Measurements from ENCODE around the gene RPN2. TPM values are rescaled to one million over a fixed set of nuclear protein-coding genes. Genes with fewer than 3 reads are reported as not detected.

Gene RPN2
- total RNA-seq, 1 experiment from 2014 or later: 234 TPM

DNA sequence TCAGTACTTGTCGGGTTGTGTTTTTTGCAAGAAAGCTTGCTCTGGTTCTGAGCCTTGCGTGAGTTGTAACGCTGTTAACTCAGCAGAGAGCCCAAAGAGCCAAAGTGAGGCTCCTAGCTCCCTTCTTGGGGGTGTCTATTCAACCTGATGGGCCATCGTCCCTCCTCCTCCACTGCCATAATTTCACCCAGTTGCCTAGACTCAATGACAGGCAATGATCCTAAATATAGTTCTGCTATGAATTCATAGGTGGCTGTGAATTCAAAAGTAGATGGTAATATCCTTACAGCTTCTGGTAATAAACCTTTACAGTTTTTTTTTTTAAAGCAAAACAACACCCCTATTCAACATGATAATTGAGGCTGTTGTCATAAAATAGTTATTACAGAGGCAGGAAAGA, 43.0 kb downstream of the RPN2 start:
- H3K18ac ChIP-seq (ENCODE audit: insufficient read length, low read depth, low read length): no peak overlapping the region
- no peak overlapping the region for H2AK5ac ChIP-seq (ENCODE audit: insufficient read length, low read length)
- H3K9me3 ChIP-seq (ENCODE audit: control insufficient read depth, low read depth, low read length): no peaks in the 10 kb centered on the region
- no peak for DNase-seq
- H2BK12ac ChIP-seq (ENCODE audit: insufficient read length, low read depth, low read length): no peak overlapping the region
- H4K8ac ChIP-seq (replicated peaks; ENCODE audit: insufficient read length, low read depth, low read length): no peak overlapping the region
- H4K91ac ChIP-seq (ENCODE audit: insufficient read length, low read depth, low read length): no peak overlapping the region
- no peaks in the 10 kb centered on the region for H3K4me1 ChIP-seq (ENCODE audit: insufficient read depth, low read length)
- H3K27ac Mint-ChIP-seq: peak overlapping the region in 2 of 3 experiments; percentile 41 to 72; a peak in 4 of 7 replicates
- H3K56ac ChIP-seq (ENCODE audit: insufficient read length, low read depth, low read length): no peak overlapping the region
- H3K4me2 ChIP-seq (ENCODE audit: insufficient read depth, insufficient read length, low read length): no peak overlapping the region
- no peaks in the 10 kb centered on the region for H3K23me2 ChIP-seq (ENCODE audit: insufficient read length, low read depth, low read length, poor library complexity, severe bottlenecking)
- no peak overlapping the region for H3K14ac ChIP-seq (ENCODE audit: insufficient read depth, low read length)
- H2BK20ac ChIP-seq (ENCODE audit: low read depth, low read length, poor library complexity, severe bottlenecking): no peak overlapping the region
- no peak overlapping the region for H2BK120ac ChIP-seq (ENCODE audit: low read depth, low read length, poor library complexity, severe bottlenecking)
- no peak overlapping the region for H3T11ph ChIP-seq (ENCODE audit: low read length)
- no peak overlapping the region for H3K4me3 Mint-ChIP-seq
- H2BK15ac ChIP-seq (ENCODE audit: low read depth, low read length): no peak overlapping the region
- TF ChIP-seq, protein P1, sequence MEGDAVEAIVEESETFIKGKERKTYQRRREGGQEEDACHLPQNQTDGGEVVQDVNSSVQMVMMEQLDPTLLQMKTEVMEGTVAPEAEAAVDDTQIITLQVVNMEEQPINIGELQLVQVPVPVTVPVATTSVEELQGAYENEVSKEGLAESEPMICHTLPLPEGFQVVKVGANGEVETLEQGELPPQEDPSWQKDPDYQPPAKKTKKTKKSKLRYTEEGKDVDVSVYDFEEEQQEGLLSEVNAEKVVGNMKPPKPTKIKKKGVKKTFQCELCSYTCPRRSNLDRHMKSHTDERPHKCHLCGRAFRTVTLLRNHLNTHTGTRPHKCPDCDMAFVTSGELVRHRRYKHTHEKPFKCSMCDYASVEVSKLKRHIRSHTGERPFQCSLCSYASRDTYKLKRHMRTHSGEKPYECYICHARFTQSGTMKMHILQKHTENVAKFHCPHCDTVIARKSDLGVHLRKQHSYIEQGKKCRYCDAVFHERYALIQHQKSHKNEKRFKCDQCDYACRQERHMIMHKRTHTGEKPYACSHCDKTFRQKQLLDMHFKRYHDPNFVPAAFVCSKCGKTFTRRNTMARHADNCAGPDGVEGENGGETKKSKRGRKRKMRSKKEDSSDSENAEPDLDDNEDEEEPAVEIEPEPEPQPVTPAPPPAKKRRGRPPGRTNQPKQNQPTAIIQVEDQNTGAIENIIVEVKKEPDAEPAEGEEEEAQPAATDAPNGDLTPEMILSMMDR (conservative IDR thresholded peaks at IDR 0.05): no peak
- H3K27ac ChIP-seq (ENCODE audit: insufficient read length, low read depth, low read length): no peak overlapping the region
- no peaks in the 10 kb centered on the region for H3K9me3 Mint-ChIP-seq
- H2BK5ac ChIP-seq (ENCODE audit: insufficient read length, low read length): peak overlapping the region; percentile 18
- H3K9ac ChIP-seq (ENCODE audit: extremely low read depth, insufficient read length, low read length): no peak overlapping the region
- no peaks in the 10 kb centered on the region for H3K79me2 ChIP-seq (ENCODE audit: insufficient read depth, low read length)
- no peak overlapping the region for H2AFZ ChIP-seq (ENCODE audit: low read length)
- no peak overlapping the region for H4K5ac ChIP-seq (ENCODE audit: insufficient read length, low read depth, low read length)
- peaks cover 5% of the 10 kb centered on the region for H3K79me1 ChIP-seq (ENCODE audit: insufficient read depth, low read depth, low read length, poor library complexity, severe bottlenecking)
- H3K36me3 Mint-ChIP-seq (ENCODE audit: insufficient read depth in 1 of 3, low read depth in 3 of 3): peaks cover 26 to 70% (median 61%) of the 10 kb centered on the region in 3 experiments
- no peak overlapping the region for H3K23ac ChIP-seq (ENCODE audit: insufficient read length, low read depth, low read length)
- H3K4me1 Mint-ChIP-seq: peaks cover 28 to 29% of the 10 kb centered on the region in 2 experiments
- H3K27me3 ChIP-seq (ENCODE audit: insufficient read depth, low read length): no peaks in the 10 kb centered on the region
- no CpG with 5 or more reads among the region's 4 CpGs for WGBS (ENCODE audit: extremely low coverage, insufficient read length, low lambda C conversion rate)
- no peak overlapping the region for H3K4ac ChIP-seq (ENCODE audit: low read depth, low read length)
- no peaks in the 10 kb centered on the region for H3K27me3 Mint-ChIP-seq (ENCODE audit: low read depth)
- H4K20me1 ChIP-seq (ENCODE audit: control insufficient read depth, insufficient read depth, insufficient read length): no peaks in the 10 kb centered on the region
